ENCODE data around the gene GALNT9.

- TF ChIP-seq CTCF (IDR thresholded peaks at IDR 0.05; ENCODE audit: poor library complexity) (no peak), EZH2 (IDR thresholded peaks at IDR 0.05; ENCODE audit: borderline replicate concordance) (no peak), EZH2phosphoT487 (IDR thresholded peaks at IDR 0.05; ENCODE audit: low read depth, severe bottlenecking, unreplicated experiment) (no peak)
Observed at GRCh38 chr12:132360410-132360809, 31.0 kb upstream of the GALNT9 start.

Data from hepatocyte (in vitro differentiated cells).